ENCODE measurements around the gene ESRRG.

ESRRG gene

DNA sequence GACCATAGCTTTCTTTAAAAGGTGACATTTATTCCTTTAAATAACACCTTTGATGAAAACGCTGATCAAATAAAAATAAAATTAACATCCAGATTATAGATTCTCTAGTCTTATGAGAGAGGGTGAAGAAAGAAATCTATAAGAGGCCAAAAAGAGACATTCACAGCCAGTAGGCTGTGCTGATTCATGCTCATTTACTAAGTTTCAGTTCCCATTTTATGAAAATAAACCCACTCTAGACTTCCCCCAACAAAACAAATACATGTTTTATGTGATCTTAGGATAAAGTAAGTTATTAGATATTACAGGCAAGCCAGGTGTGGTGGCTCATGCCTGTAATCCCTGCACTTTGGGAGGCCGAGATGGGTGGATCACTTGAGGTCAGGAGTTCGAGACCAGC, 21.1 kb downstream of the ESRRG start:
- DNase-seq: no peak

DNA sequence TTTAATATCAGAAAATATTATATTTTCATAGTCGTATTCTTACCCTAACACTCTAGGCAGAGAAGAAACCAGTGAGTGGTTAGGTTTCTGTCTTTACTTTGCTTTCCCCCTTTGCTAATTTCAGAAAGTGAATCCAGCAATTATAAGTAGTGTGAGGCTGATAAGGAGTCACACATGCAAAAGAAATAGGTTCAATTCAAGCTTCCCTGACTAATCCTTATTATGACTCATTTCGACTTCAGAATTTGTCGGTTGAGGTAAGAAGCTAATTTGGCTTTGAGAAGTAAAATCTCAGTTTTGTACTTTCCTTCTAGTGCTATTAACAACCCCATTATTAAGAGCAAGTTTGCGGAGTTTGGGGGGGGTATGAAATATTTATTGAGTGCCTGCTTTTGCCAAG, 22.4 kb downstream of the ESRRG start:
- no peak for DNase-seq

DNA sequence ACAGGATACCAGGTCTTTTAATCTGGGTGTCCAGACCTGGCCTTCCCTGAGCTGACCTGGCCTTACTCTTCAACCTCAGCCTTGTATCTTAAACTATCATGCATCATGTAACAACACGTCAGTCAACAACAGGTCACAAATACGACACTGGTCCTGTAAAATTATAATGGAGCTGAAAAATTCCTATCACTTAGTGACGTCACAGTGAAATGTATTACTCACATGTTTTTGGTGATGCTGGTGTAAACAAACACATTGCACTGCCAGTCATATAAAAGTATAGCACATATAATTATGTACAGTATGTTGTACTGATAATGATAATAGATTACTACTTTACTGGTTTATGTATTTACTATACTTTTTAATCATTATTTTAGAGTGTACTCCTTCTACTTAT, 31.5 kb downstream of the ESRRG start:
- no peak for DNase-seq

DNA sequence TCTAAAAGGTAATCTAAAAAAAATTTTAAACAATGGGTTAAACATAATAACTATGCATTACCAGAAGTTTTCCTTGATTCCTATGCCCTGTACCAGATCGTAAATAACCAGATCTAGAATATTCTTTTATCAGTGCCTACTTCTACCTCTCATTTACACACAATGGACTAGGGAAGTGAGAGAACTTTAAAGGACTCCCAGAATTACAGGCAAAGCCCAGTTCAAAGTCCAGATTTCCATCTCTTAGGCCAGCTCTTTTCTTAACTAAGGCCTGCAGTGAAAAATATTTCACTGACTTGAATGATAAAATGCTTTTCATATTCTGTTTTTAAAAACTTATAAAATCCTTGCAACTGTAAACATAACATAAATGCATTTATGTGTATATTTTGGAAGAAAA, 32.6 kb downstream of the ESRRG start:
- DNase-seq: no peak

DNA sequence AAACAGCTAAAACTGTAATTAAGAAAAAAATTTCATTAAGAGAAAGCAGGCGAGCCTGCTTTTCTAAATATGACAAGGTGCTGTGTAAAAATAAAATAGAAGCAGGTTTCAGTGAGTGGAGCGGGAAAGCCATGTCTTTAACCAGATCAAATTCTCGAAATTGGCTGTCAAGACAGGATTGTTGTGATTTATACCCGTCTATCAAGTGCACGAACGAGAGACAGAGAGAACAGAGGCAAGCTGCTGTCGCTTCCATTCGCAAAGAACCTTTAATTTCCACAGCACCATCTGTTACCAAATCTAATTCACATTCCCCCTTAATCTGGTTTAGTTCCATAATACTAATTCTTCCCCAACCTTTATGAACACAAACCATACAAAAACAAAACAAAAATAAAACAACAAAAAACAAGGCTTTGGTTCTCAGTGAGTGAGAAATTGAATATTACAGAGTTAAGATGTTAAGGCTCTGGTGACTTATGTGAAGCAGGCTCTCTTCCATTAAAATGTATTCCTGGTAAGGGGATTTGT, 35.0 kb downstream of the ESRRG start:
- DNase-seq: no peak

DNA sequence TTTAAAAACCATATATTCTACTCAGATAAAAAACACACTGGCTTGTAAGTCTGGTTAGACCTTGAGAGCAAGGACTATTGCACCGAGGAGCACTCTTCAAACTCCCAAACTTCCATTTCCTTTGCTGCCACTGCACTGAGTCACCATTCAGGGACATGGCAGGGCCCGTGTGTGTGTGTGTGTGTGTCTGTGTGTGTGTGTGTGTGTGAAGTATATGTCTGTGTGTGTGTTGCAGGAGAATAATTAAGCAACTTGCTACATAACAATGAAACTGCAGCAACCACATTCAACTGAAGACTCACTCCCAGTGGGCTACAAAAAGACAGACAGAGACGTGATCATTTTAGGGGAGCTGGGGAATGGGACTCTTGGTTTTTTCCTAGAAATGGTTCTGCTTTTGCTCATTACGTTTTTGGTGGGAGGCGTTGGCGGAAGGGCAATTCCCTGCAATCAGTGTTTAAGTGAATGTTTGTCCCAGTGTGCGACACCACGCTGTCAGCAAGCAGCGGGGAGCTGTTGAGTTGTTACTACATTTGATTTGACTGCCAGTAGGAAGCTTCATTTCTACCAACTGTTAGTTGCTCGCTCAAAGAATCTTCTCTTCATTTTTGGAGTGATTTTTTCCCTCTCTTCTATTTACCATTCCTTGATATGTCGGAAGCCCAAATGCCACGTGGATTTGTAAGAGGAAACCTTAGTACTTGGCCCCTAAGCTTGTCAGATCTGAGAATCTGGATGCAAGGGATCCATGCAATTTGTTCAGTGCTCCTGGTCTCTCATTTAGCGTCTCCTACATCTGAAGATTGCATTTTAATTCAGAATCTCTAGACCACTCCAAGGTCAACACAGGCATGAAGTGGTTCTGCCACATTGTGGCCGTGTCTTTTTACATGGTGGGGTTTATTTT, 36.1 kb downstream of the ESRRG start:
- no peak for DNase-seq

DNA sequence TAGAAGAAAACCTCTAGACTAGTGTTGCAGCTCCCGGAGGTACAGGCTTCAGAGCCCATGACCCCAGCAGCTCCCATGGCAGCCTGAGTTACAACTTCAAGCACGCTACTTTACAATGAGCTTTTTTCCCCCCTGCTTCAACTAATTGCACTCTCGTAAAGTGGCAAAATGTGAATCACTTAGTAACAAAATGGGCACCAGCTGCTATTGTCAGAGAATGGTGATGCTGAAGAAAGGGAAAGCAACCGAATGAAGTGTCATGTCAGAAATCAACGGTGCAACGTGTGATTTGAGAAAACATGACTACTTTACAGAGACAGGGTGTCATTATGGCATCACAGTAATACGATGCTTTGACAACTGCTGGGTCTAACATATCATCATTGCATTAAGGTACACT, 40.5 kb downstream of the ESRRG start:
- DNase-seq: no peak

DNA sequence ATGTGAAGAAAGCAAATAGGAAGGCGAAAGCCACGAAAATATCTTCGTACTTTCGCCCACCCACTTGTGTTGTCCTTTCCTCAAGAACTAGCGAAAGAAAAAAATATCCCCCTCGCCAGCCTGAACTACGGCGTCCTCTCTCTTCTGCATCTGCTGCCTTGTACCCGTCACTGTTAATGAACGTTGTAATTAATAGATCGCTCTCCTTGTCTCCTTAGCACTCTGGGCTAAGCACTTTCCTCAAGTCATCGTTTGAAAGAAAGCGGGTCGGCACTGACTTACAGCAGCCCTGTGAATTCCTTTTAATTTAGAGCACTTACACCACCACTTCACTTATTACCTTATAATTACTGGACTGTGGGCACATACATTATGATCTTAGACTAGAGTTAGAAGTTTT, 44.1 kb downstream of the ESRRG start:
- DNase-seq: no peak

DNA sequence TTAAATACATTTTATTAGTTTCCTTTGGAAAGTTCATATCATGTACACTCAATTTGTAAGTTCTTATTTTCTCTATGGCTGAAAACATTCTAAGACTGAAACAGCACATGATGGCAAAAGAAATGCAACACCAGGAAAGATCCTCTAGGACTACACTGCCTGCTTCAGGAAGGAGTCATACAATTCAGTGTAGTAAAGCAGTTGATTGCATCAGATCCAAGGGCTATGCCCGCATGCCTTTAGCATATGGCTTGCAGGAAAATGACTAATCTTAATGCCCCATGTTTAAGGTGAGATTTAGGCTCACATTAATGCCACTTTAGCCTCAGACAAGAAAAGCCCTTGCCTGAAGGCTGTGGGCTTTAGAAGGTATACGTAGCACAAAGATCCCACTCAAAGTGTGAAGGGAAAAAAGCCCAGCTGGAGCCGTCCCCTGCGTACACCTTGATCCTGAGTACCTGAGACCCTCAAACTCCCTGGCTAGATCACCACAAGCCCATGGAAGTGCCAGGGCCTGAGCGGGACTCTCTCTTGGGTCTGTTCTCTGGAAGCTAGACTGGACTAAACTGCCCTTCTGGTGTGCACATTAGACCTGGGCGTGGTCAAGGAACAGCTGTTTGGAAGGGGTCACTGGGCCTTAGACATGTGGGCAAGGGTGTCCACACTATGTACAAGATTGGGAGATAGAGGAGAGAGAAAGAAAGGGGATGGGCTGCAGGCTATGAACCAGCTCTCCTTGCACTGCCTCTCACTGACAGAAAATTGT, 52.9 kb downstream of the ESRRG start:
- DNase-seq: no peak

GRCh38 chr1:216666441-216666840, 56.8 kb downstream of the ESRRG start:
- no peak for DNase-seq

GRCh38 chr1:216665856-216666255, 57.4 kb downstream of the ESRRG start:
- no peak for DNase-seq

GRCh38 chr1:216665406-216665805, 57.8 kb downstream of the ESRRG start:
- no peak for DNase-seq

GRCh38 chr1:216662681-216663080, 60.5 kb downstream of the ESRRG start:
- no peak for DNase-seq

DNA sequence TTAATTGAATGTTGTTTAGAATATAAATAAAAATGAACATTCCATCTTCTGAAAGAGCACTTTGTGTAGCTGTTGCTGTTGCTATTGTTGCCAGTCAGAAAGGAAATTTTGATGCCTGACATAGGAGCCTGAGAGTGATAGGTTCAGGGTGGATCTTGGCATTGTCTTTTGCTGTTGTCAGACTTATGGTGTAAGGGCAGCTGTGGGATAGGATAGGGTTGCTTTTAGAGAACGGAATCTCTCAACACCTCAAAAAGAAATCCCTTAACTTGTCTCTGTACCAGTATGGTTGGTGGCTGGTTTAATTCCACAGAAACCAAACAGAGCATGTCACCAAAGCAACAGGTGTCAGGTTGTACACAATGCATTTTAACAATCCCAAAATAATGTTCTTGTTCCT, 62.7 kb downstream of the ESRRG start:
- DNase-seq: no peak

DNA sequence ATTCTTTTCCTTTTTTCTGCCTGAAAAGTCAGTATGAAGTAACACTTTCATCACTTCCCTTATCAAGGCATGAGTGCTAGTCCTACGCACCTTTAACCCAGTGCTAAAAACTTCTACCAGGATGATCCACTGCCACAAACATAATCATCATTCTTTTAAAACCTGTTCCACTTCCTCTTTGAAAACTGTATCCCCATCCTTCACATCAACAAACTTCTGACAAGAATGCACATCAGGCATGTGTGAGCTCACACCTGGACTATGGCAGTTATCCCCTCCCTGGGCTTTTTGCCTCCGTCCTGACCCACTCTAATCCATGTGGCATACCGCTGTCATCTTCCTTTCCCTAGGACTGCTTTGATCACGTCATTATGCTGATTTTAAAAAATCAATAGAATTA, 70.2 kb downstream of the ESRRG start:
- no peak for DNase-seq

- no peak for DNase-seq
Measured at GRCh38 chr1:216651826-216652418, 71.3 kb downstream of the ESRRG start.

GRCh38 chr1:216643176-216643575, 80.1 kb downstream of the ESRRG start:
- DNase-seq: no peak

GRCh38 chr1:216641669-216642460, 81.4 kb downstream of the ESRRG start:
- DNase-seq: no peak

- no peak for DNase-seq
Measured at GRCh38 chr1:216640100-216640499, 83.1 kb downstream of the ESRRG start.

DNA sequence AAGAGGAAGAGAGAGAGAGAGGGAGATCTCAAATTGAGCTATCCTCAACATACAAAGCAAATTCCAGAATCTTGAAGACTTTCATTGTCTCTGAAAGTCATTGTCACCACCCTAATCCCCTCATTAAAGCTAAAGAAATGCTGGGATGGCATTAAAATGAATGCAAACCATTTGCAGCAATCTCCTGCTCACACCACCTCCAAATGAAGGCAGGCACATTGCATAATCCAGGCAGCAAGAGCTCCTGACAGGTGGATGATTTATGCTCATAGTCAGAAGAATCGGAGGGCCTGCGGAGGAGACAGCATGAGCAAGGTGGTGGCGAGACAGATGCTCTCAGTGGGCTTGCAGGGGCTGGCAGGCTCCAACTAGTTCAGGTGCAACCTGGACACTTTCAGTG, 90.2 kb downstream of the ESRRG start:
- no peak for DNase-seq

GRCh38 chr1:216630532-216630931, 92.7 kb downstream of the ESRRG start:
- DNase-seq: no peak

DNA sequence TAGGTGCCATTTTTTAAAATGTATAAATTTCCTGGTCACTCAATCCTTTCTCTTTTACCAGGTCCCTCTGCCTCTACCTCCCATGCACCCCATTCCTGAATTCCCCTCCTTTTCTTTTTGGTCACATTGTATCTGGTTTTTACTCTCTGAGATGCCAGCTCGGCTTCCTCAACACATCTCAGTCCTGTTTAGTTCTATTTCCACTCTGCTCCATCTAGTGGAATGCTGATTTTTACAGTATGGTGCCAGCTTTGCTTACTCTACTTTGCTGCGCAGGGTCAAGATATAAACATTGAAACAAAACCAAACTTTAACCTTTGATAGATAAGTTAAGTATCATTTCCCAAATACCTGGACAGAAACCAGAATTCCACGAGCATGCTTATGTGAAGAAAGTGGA, 96.0 kb downstream of the ESRRG start:
- no peak for DNase-seq

Data from NCI-H345 (cell line).